Central memory CD4-positive, alpha-beta T cell (primary cell): ENCODE results near the gene CCSER1.

Source experiments
- DNase-seq: peaks from one replicate; pipeline ENCODE4 v3.0.0; 2022

The CCSER1 gene

GRCh38 chr4:90128961-90129495 is 1.8 kb downstream of the CCSER1 start:
- DNase-seq, result no peak

GRCh38 chr4:90130076-90130475 is 2.9 kb downstream of the CCSER1 start:
- DNase-seq, result no peak

DNA sequence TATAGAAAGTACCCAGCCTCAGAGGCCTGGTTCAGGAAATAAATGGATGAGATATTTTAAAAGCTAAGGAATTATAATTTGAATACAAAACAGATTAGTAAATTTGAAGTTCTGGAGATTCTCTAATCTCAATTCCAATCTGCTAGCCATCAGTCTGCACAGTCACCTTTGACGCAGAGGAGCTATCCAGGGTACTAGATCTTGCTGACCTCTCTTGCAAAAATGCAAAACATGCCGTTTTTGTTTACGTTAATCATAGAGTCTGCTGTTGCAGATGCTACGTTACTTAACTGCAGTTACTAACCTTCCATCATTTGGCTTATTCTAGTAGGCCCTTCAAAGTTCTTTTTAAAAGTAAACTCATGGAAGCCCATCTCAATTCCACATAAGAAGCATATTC is 10.4 kb downstream of the CCSER1 start:
- DNase-seq, result no peak

- DNase-seq, result no peak
Observed at GRCh38 chr4:90142081-90142480, 14.9 kb downstream of the CCSER1 start.

DNA sequence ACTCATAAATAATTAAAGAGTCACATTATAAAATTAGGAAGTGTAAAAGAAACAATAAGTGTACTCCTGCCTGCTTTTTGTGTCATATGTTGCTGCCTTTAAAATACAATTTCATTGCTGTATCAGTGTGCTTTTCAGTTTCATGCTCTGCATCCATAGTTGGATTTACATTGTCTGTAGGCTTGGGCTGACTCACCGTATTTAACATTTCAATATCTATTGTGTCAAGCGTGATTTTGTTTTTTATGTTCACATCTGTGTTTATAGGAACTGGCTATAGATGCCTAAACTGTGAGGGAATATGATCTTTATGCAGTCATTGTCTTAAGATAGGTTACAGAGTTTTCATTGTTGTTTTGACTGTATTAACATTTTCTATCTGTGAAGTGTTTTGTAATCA is 18.1 kb downstream of the CCSER1 start:
- DNase-seq, result no peak

DNA sequence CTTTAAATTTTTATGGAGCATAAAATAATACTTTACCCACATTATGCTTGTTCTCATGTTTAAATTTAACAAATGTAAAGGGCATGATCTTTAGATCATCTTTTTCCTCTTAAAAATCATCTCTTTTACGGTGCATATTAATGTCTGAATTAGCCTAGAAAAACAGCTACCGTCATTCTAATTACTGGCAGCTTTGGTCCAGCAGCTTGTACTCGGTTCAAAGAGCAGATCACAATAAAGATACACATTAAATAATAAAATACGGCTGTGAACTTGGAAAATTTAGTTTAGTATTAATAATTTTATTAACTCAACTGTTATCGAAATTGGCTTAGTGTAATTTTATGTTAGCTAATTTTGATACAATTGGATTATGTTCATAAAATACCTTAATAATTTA is 19.1 kb downstream of the CCSER1 start:
- DNase-seq, result no peak

DNA sequence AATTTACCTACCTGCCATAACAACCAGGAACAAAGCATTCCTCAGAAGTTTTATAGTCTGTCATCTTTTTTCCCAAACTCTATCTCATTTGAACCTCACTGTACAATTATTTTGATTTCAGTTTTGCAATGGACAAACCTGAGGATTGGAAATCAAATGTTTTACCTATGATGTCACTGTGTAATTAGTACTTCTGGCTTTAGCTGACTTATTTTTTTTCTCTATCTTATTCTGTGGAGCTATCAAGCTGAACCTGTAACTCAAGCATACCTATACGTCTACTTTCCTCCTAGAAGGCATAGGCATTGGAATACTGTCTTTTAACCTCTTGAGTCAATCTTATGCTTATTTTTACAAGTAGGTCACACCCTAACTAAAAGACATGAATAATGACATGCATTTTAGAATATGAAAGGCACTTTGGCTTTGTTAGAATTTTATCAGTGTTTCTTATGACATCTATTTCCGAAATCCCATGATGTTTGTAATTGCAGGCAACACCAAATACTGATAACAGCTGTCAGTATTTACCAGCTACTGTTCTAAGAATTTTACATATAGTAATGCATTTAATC is 21.5 kb downstream of the CCSER1 start:
- DNase-seq, result no peak

GRCh38 chr4:90152024-90152423 is 24.8 kb downstream of the CCSER1 start:
- no peak for DNase-seq

- no peak for DNase-seq
Observed at GRCh38 chr4:90159193-90159592, 32.0 kb downstream of the CCSER1 start.

GRCh38 chr4:90160044-90160443 is 32.9 kb downstream of the CCSER1 start:
- DNase-seq, result no peak

- DNase-seq, result no peak
Observed at GRCh38 chr4:90162566-90162965, 35.4 kb downstream of the CCSER1 start.

DNA sequence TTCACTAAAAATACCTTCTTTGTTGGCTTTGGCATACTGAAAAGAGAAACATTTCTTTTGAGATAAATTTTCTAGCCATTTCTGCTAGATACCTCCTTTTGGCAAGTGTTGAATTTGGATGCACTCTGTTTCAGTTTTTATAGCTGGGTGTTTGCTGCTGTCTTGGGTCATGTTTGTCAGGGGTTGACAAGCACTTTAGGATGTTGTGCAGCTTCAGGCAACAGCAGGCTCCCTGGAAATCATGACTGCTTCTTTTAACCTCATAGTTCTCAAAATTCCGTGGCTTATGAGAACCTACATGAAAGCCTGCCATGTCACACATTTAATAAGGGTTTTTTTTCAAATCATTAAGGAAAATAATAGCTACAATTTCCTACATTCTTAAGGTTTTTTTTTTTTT is 36.7 kb downstream of the CCSER1 start:
- DNase-seq, result no peak

DNA sequence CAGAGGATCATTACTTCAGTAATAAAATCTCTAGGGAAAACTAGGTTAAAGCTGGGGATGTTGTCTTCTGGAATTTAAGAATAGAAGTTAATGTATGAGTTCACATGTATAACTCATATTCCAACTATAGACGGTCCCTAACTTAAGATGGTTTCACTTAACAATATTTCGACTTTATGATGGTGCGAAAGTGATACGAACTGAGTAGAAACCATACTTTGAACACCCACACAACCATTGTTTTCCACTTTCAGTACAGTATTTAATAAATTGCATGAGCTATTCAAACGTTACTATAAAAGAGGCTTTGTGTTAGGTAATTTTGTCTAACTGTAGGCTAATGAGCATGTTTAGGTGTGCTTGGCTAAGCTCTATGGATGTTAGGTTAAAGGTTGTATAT is 38.7 kb downstream of the CCSER1 start:
- DNase-seq, result no peak

DNA sequence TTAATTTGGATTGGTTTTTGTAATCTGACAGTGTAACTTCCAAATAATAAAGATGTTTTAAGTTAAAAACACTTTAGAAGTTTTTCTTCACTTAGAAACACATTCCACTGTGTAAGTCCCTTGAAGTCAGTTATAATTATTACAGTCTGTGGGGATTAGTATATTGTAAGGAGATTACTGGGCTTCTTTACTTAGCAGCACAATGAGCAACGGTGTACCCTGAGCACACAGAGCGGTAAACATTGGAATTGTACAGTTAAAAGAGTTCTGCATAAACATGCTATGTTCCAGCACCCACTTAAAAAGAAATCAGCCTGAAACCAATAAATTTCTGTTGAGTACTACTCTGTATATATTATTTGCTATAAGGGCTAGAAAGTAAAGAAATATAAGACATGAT is 44.3 kb downstream of the CCSER1 start:
- DNase-seq, result no peak

DNA sequence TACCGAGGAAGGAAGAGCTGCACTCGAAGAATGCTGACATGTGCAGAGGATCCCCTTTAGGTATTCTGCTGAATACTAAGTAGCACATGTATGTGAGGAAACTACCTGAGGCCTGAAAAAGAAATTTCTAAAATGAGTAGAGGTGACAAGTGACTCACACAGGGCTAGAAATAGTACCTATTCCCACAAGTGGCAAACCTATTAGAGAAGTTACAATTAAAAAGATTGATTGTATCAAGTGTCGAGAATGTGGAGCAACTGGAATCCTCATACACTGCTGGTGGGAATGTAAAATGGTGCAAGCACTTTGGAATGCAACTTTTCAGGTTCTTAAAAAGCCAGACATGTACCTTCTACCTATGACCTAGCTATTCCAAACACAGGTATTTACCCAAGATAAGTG is 47.4 kb downstream of the CCSER1 start:
- DNase-seq, result no peak

- DNase-seq, result no peak
Observed at GRCh38 chr4:90181644-90182043, 54.5 kb downstream of the CCSER1 start.

DNA sequence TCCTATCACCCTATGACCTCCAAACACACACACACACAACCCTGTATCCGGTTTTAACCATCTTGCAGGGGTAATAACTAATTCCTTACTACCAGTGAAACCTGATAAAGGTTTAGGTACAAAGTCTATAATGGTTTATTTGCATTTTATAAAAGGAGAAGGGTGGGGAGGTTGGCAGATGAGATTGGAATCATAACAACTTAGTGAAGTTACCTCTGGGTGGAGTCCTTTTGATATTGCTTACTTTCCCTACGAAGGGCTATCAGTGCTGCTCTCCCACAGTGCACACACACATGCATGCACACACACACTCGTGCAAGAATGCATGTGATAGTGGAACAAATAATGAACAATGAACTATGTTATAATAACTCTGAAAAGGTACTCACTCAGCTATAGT is 56.1 kb downstream of the CCSER1 start:
- no peak for DNase-seq

GRCh38 chr4:90184560-90184959 is 57.4 kb downstream of the CCSER1 start:
- no peak for DNase-seq

GRCh38 chr4:90185416-90185815 is 58.2 kb downstream of the CCSER1 start:
- DNase-seq, result no peak

GRCh38 chr4:90186229-90186628 is 59.0 kb downstream of the CCSER1 start:
- DNase-seq, result no peak

DNA sequence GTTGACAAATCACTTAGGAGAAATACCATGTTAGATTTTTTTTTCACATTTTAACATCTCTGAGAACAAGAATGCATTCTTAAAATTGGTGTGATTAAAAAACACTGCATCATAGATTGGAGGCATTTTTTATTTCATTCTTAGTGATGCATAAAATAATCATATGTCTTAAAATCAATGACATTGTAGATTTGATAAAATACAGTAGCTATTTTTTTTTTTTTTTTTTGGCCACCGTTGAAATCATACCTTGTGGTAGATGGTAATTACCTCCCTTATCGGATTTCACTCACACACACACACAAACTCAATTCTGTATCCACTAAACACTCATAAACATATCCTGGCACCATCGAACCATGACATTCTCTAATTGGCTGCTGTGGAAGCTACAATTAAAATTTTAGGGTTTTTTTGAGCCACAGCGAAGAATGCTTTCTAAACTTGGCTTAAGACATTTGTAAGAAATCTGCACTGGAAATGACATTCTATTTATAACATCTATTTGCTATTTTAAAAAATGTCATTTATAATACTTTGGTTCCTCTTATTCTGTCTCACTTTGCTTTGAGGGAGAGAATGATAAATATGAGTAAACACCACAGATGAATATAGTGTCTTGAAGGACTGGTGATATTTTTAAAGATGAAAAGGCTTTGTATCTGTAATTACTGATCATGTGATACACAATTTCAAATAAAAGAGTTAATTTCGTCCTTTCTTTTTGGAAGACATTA is 60.1 kb downstream of the CCSER1 start:
- no peak for DNase-seq

DNA sequence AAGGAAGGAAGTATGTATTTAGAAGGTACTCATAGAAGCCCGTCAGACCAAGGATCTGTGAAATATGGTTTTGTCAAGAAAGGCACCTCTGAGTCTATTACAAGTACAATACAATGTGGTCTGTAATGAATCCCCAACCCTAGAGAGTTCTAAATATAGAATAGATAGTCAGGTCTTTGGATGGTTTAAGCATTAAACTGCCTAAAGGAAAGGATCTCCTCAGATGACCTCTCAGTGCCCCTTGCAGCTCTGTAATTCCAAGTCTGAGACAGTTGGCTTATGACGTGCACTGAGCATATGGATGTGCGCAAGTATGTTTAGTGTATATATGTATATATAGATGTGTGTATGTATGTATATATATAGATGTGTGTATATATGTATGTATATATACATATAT is 62.0 kb downstream of the CCSER1 start:
- no peak for DNase-seq

DNA sequence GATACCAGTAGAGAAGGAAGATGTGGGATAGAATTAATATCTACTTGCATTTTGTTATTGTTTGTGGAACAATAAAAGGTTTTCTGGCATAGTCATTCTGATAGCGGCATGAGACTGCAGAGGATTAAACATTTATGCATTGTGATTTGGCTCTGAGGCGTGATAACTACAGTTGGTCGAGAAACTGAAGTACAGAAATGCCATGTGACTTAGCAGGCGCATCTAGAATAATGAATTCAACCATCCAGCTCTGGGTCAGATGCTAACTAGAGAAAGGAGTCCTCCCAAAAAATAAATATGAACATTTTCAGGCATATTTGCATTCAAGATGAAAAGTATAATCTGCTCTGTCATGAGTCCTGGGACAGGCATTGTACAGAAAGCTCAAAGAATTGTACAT is 62.8 kb downstream of the CCSER1 start:
- DNase-seq, result no peak

DNA sequence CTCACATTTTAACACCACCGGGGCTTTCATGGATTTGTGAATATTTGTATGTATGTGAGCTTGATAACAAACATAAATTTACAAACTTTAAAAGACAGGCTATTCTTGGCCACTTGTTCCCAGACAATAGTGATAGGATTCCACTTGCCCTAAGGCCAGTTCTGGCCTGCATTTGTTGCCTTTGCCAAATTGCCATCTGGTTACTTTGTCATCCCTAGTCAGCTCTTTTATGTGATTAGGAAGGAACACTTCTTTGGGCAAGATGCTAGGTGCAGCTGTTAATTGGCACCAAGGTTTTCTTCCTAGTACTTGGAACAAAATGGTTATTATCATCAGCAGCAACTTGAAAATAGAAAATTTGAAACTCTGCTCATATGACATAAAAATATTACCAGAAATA is 63.3 kb downstream of the CCSER1 start:
- DNase-seq, result no peak
